Bronchial epithelial cell (primary cell): ENCODE results near the gene CMKLR1. TPM values are rescaled to one million over a fixed set of nuclear protein-coding genes. Genes with fewer than 3 reads are reported as not detected.
A peak's percentile ranks its signal among the peaks of the same experiment; 100 is the strongest.

Experiments
- DNase-seq: peaks from one replicate; pipeline ENCODE4 v3.0.0-alpha.2; 2010; ENCODE audit warnings: low read depth
- FAIRE-seq: peaks from 2 replicates; lab custom pipeline; 2011; peaks lifted over from hg19 to GRCh38; lab: Jason Lieb, UNC
- H3K27me3 ChIP-seq: 2 replicates; pipeline ENCODE4 v1.5.1; 2011; ENCODE audit warnings: low read length; ENCODE audit not compliant: control insufficient read depth, insufficient read depth
- H3K36me3 ChIP-seq: 2 replicates; pipeline ENCODE4 v1.5.1; 2011; ENCODE audit warnings: low read length; ENCODE audit not compliant: control insufficient read depth, insufficient read depth
- H3K4me3 ChIP-seq: 2 replicates; pipeline ENCODE4 v1.5.1; 2011; ENCODE audit warnings: mild to moderate bottlenecking, low read depth, low read length, control low read depth
- CTCF ChIP-seq: IDR thresholded peaks from 2 replicates; pipeline ENCODE4 v1.5.1; 2011; ENCODE audit warnings: mild to moderate bottlenecking, moderate library complexity, low read length, control low read depth, inconsistent platforms; ENCODE audit not compliant: insufficient read depth, severe bottlenecking
- total RNA-seq: library from RNA; depleted of rRNA; stranded (reverse); fragments of >200 nt; gene quantifications from 2 replicates; pipeline ENCODE4 v1.2.1, GENCODE V29; 2014

Gene CMKLR1
- total RNA-seq, 1 donor from 2014 or later = not detected

GRCh38 chr12:108374596-108375320, 35.6 kb upstream of the CMKLR1 start:
- no peak for DNase-seq
- FAIRE-seq = no peak
- TF ChIP-seq CTCF = no peak

GRCh38 chr12:108373111-108373510, 34.0 kb upstream of the CMKLR1 start:
- Histone ChIP-seq H3K36me3 (no peaks in the 10 kb centered on the region), H3K27me3 (no peaks in the 10 kb centered on the region), H3K4me3 (no peak overlapping the region)
- FAIRE-seq = no peak
- TF ChIP-seq CTCF = peak; percentile 1
- no peak for DNase-seq

More at GRCh38 chr12:108374596-108375320, 35.6 kb upstream of the CMKLR1 start:
- Histone ChIP-seq H3K27me3 (no peaks in the 10 kb centered on the region), H3K4me3 (no peak overlapping the region), H3K36me3 (no peaks in the 10 kb centered on the region)

DNA sequence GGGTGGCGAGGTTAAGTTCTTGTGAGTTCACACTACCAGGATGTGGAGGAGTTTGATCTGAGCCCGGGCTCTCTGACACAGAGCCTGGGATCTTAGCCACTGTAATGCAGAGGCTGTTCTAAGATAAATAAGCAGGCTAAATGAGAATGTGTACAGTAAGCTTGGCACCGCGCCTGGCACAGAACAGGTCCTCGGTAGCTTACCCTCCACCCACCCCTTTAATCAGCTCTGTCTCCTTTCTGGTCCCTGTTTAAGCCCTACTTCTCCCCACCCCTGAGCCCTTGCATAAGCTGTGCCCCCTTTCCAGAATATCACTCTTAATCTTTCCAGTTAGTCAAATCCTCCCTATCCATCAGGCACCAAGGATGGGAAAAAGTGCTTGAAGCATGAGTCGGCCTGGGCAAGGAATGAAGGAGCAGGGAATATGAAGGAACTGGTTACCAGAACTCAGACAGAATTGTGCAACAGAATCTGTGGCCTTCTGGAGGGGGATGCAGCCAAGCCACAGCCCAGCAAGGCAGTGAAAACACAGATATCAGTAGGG, 32.8 kb upstream of the CMKLR1 start:
- FAIRE-seq (no peak), DNase-seq (no peak)
- no peak overlapping the region for H3K4me3 ChIP-seq
- no peaks in the 10 kb centered on the region for H3K27me3 ChIP-seq
- TF ChIP-seq CTCF = no peak
- H3K36me3 ChIP-seq = no peaks in the 10 kb centered on the region

DNA sequence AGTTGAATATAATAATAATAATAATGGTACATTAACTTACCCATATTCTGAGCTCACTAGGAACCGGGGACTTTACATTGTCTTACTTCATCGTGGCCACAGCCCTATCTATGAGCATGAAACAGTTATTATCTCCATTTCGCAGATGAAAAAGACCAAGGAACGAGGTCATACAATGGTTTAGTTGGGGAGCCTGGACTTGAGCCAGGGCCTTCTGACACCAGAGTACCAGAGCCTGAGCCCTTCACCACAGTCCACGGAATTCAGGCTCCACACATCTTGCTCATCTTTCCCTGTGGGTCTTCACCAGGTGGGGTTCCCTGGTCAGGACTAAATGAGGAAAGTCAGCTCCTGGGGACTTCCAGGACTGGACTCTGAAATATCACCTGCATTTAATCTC, 31.3 kb upstream of the CMKLR1 start:
- FAIRE-seq = no peak
- Histone ChIP-seq H3K4me3 (no peak overlapping the region), H3K27me3 (no peaks in the 10 kb centered on the region), H3K36me3 (no peaks in the 10 kb centered on the region)
- no peak for TF ChIP-seq CTCF
- no peak for DNase-seq

- H3K4me3 ChIP-seq = no peak overlapping the region
- TF ChIP-seq CTCF = no peak
- FAIRE-seq (no peak), DNase-seq (no peak)
- H3K36me3 ChIP-seq = no peaks in the 10 kb centered on the region
- H3K27me3 ChIP-seq = no peaks in the 10 kb centered on the region
Measured at GRCh38 chr12:108369736-108370396, 30.8 kb upstream of the CMKLR1 start.
